ENCODE measurements around the gene NRP2. TPM values are rescaled to one million over a fixed set of nuclear protein-coding genes. Genes with fewer than 3 reads are reported as not detected.

Gene NRP2
- total RNA-seq, 1 donor from 2014 or later, result 137 TPM

DNA sequence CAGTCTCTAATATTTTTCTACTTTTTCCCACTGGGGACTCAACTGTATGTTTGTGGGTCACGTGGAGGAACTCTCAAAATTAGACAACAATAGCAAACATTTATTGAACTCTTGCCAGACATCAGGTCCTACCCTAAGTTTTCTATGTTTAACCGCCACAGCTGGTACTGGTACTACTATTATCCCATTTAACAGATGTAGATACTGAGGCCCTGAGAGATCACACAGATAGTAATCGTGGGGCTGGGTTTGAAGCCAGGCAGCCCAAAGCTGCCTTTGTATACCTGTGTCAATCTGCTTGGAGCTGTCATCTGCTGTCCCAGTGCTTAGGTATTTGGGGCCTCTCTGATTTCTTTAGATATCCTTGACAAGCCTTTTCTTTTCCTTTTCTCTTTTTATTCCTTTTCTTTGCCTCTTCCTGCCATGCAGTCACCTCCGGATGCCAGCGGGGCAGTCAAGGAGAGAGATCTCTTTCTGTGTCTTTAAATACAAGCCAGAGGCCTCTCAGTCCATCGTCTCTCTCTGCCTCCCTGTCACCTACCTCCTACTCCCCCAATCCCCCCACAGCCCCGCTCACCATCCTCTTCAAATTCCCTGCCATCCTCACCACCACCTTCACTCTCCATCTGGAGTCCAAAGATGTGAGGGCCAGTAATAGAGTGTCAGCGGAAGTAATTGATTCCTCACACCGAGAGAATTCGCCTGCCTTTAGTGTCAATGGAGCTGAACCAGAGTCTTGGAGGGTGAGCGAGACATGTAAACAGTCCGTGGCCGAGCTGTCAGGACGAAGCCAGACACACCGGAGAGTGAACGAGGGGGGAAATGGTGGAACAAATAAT is 23.4 kb downstream of the NRP2 start:
- DNase-seq (ENCODE audit: low read depth in 2 of 2), result peak in 1 of 2 donors; percentile 28

DNA sequence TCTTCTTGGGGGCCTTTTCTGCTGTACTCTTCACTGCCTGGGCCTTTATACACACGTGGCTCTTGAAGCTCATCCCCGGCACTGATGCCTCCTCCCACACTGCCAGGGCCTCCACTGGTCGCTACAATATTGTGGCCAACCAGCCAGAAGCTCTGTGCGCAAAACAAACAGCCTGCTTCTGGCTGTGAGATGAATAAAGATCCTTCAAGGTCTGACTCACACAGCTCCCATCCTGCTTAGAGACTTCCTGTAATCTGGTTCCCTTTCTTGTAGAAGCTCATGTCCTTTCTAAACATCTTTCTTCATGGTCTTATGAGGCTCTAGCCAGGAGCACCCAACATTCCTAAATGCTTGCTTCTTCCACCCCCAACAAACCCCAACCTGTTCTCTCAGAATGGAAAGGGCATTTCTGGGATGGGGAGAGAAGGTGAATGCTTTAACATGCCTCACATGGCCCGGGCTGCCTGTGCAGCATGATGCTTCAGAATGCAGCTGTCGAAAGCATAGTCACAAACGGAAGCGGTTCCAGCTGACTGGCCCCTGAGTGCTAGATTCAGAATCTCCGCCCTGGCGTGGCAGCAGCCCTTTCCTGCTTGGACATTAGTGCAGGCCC is 24.6 kb downstream of the NRP2 start:
- DNase-seq (ENCODE audit: low read depth in 2 of 2), result peak; percentile 76 to 96

DNA sequence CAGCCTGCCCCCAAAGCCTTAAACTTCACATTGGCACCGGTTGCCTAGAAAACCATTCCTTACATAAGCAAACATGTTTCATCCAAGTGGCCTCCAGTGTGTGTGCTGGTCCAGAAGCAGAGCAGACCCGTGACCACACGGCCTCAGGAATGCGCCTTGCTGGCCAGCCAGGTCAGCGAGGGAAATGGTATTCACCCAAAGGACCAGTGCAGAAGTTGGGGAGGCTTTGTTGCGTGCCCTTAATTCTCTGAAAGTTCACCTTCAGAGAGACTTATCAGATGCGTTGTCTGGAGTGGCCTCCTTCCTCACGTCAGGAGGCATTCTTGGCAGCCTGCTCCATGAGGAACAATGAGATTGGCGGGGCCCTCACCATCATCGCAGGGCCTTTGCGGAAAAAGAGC is 25.9 kb downstream of the NRP2 start:
- peak in 1 of 2 donors; percentile 94 for DNase-seq (ENCODE audit: low read depth in 2 of 2)

DNA sequence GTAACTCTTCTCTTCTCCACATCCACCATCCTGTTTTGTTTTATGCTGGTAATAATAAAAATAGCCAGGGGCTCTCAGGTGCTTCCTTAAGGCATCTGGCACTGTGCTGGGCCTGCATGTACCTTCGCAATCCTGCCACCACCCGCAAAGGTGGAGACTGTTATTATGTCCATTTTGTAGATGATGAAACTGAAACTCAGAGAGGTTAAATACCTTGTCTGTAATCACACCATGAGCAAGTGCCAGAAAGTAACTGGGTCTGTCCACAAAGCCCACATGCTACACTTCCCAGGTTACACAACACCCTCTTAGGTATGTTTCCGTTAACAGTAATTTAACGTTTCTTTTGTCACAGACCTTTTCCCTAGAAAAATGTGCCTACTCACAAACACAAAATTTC is 27.0 kb downstream of the NRP2 start:
- DNase-seq (ENCODE audit: low read depth in 2 of 2), result no peak

DNA sequence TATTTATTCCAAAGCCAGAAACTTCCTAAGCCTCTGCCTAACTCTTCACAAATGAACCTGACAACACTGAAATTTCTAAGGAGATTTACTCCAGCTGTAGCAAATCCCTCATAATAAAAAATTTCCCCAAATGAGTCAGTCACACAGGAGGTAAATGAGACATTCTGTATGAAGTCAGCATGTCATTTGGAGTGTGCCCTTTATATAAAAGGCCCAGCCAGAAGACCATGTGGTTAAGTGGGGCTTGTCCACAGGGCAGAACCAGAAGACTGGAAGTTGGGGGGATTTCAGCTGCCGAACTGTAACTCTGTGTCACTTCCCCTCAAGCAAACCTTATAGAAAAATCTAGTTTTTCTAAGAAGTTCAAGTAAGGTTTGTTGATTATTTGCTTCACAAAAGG is 30.2 kb downstream of the NRP2 start:
- peak; percentile 41 to 88 for DNase-seq (ENCODE audit: low read depth in 2 of 2)

DNA sequence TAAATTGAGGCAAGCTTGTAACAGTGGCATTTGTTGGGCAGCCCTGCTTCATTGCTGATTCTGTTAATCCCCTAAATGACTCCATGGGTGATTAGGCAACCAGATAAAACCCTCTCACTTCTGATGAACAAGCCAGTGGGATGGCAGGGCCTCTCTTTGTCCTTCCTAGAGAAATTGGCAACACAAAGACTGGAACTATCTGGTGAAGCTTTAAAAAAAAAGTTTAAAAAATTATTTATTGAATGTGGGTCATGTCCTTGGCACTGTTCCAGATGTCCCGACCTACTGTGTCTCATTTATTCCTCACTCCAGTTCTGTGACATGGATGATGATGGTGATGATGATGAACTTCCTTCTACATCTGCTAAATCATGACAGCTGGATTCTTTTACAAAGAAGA is 30.8 kb downstream of the NRP2 start:
- peak; percentile 87 to 91 for DNase-seq (ENCODE audit: low read depth in 2 of 2)

DNA sequence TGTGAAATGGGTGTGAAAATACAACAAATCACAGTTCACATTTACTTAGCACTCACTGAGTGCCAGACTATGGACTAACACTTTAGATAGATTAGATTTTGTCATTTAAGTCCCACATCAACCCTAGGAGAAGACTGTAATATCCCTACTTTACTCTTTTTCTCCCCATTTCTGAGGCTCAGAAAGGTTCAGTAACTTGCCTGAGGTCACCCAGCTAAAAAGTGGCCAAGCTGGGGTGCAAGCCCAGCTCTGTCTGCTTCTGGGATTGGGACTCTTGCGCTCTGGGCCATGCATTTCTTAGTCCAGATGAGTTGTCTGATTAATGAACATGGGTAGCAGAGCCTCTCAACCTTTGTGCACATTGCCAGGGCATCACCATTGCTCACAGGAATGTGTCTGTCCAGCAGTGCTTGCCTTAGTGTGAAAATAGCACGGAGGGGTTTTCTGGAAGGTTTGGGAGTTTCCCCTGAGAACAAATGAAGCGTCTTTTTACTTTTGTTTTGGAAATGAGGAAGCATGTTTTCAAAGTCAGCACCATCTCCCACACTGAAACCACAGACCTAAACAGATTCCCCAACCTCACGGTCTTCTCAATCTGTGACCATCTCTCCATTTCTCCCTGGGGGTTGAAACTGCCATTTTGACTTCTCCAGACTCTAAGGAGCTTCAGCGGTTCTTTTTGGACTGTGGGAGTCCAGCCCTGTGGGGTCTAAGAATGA is 31.9 kb downstream of the NRP2 start:
- peak in 1 of 2 donors; percentile 79 for DNase-seq (ENCODE audit: low read depth in 2 of 2)

DNA sequence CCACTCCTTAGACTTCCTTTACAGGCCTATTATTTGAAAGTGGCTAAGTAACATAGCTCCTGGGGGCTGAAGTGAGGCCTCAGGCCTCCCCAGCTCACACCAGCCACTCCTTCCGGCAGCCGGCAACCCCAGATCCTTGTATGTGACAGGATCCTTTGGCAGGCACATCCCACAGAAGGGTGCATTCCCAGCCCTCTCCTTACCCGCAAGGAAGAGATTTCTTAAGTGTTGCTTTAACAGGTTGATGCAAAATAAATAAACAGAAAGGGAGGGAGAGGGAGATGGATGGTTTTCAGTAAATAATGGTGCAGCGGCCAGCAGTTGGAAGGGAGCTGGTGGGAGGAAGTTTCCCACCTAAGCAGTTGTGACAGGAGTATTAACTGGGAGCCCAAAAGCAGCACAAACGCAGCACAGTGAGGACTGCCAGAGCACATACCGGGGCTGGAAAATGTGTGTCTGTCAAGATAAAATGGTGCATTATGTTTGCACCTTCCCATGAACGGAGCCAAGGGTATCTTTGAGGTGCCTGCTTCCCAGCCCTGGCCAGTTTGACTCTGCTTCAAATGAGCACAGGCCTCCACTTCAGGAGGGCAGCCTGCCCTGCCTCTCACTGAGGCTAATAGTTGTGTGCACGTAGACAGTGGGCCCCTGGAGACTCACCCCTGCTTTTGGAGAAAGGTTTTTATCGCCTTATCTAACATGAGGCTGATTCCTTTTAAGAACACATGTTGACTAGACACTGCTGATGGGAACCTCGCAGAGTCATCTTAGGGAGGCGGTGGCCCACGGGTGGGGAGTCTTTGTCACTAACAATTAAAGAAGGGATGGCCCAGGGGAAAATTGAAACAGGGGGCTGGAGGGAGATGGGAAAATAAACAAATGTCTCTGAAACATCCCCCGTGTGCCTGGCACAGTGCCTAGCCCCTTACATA is 32.8 kb downstream of the NRP2 start:
- no peak for DNase-seq (ENCODE audit: low read depth in 2 of 2)

DNA sequence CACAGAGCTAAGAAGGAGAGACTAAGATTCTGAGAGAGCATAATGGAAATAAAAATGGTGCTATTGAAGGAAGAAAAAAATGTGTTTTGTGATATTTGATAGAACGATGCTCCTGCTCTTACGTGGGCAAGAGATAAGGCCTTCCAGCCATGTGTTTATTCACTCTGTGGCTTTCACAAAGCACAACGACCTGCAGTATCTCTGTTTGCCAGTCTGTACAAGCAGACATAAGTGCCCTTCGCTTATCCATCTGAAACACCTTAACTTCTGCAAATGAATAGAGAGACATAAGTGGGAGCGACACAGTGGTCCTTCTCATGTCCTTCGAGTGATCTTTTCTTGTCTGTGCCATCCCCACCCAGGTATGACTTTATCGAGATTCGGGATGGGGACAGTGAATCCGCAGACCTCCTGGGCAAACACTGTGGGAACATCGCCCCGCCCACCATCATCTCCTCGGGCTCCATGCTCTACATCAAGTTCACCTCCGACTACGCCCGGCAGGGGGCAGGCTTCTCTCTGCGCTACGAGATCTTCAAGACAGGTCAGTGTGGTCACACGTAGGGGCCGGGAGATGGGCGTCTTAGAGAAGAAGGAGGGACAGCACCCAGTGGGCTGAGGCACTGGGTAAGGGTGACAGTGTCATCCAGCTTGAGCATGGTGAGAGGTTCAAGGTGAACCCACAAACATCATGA is 33.7 kb downstream of the NRP2 start:
- DNase-seq (ENCODE audit: low read depth in 2 of 2), result peak; percentile 18 to 31

DNA sequence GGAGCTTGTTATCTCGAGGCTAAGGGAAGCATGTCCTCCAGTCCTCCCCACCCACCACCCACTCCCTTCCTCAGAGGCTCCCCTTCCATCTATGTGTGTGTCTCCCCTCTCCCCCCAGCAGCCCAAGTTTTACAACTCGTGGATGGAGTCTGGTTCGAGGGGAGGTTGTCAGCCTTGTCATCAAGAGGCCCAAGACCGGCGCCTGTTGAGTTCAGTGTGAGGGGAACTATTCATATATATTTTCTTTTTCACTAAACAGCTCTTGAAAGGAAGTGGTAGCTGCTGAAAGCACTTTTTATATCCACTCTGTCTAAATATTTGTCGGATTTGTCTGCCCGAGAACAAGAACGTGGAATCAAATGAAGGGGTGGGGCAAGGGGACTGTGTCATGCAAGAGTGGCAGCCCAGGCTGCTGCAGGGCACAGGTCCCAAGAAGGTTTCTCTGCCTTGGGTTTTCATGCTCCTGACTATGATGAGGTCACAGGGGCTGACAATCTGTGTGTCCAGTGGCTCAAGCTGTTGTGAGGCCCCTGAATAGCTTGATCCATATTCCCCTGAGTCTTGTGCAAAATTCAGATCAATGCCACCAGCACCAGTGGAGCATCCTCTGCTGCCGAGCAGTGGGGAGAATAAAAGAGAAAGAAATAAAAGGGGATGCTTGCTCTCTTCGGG is 35.0 kb downstream of the NRP2 start:
- no peak for DNase-seq (ENCODE audit: low read depth in 2 of 2)

DNA sequence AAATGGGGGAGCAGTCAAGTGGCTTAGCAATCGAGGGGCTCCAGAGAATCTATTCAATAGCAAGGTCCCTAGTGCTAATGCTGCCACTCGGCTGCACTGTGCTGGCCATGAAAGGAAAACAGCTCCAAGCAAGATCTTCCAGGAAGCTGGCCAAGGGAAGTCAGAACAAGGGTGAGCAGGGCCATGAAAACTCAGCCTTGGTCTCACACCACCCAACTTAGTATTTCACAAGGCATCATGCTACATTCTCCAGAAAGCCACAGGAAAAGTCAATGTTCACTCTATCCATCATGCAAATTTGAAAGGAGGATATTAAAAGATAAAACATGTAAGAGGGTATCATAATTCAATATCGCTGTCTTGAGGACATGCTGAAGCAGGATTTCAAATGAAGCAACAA is 35.7 kb downstream of the NRP2 start:
- DNase-seq (ENCODE audit: low read depth in 2 of 2), result no peak

DNA sequence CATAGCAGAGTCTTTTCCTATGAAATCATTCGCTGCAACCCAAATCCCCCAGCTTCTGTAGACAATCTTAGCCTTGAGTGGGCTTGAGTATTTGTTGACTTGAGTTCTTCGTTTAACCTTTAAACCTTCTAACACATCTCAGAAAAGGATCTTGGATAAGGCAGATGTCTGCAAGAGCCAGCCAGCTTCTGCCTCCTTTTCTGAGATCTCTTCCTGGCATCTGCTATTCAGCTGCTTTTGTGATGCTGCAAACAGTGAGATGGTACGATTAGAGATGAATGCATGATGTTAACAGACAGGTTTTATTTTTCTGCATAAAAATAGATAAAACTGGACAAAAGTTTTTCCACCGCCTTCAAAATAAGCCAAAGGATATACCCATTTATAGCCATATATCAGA is 37.5 kb downstream of the NRP2 start:
- DNase-seq (ENCODE audit: low read depth in 2 of 2), result no peak

DNA sequence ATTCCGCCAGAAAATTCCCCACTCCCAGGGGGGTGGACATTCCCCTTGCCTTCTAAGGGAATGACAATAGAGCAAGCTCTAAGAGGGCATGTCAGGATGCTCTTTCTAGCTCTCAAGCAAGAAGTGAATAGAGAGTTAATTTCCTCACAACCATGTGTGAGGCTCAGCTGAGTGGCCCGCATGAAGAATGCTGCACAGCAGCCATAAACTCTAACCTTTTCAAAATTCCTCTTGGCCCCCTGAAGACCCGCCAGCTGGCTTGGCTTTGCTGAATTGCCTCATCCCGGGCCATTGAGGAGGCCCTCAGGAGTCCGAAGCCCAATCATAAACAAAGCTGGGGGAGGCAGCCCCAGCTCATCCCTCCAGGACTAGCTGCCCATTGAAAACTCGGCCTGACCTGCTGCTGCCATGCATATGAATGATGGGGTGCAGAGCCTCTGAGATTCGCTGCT is 38.2 kb downstream of the NRP2 start:
- no peak for DNase-seq (ENCODE audit: low read depth in 2 of 2)

DNA sequence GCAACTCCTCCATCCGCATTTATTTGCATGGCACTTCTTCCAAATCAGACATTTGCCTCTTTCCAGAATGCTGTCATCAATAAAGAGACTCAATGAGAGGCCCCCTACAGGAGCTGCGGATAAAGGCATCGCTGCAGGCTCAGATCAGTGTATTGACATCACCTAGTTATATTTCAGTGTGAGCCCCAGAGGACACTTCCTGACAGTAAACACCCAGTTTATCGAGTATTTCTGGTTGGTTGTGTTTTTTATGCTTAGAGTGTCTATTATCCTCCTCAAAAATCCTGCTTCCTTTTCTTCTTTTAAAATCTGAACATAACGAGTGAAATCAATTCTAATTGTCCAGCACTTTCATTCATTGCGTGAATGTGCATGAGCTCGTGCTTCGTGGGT is 38.8 kb downstream of the NRP2 start:
- DNase-seq (ENCODE audit: low read depth in 2 of 2), result peak; percentile 32 to 35

DNA sequence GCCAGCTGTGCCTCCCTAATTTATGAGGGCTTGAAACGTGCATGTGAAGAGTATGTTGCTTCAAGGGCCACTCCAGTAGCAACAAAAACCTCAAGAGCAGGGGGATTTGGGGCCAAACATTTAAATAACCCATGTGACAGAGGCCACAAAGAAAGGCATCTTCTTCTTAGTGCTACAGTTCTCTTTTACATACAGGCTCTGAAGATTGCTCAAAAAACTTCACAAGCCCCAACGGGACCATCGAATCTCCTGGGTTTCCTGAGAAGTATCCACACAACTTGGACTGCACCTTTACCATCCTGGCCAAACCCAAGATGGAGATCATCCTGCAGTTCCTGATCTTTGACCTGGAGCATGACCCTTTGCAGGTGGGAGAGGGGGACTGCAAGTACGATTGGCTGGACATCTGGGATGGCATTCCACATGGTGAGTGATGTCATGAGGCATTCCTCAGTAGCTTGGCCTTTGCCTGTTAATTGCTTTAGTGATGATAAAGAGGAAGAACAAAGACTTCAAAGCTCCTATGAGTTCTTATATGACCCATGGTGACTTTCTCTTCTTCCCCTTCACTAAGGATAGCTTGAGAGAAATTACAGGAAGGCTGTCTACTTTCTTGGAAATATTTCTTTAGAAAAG is 40.1 kb downstream of the NRP2 start:
- DNase-seq (ENCODE audit: low read depth in 2 of 2), result no peak

DNA sequence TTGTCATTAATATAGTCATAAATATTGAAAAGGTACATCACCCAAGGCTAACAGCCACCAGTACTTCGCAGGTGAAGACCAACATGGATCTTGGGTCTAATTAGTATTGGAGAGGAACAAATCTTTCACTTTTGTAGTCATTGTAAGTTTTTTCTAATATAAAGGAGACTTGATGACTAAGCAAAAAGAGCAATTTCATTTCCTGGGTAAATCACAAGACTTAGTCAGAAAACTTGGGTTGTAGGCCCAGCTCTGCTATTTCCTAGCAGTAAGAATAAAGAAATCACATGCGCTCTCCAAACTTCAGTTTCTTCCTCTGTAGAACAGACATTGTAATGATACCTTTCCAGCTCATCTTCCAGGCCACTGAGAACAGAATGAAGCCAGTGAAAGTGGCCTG is 40.9 kb downstream of the NRP2 start:
- DNase-seq (ENCODE audit: low read depth in 2 of 2), result peak in 1 of 2 donors; percentile 42

DNA sequence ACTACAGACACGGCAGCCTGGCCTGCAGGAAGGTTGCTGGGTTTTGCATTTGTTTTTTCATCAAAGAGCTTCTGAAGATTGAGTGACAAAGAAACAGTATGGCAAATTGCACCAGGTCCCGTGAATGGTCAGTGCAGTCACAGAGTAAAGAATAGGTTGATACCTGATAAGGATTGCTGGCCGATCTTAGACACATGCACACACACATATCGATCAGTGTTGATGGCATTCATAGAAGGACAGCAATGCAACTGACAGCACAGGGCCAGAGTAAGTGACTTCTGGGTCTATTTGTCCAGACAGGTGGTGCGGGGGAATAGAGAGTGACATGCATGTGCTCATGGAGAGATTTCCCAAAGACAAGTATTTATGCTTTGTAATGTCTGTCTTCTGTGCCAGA is 42.8 kb downstream of the NRP2 start:
- no peak for DNase-seq (ENCODE audit: low read depth in 2 of 2)

DNA sequence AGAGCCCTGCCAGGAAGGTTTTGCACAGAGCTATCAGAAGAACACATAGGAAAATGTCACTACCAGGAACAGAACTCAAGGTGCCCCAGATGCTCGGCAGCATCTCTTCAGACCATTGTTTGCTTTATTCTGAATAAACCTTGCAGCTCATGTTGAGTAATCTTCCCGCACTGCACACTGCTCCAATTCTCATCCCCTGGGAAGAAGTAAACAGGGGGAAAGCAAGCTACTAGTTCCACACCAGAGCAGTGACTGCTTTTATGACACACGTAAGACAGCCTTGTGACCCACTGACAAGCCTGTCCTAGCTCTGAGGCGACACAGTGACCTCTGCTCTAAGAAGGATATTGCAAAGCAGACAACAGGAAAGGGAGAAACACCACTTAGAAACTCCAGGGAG is 44.2 kb downstream of the NRP2 start:
- no peak for DNase-seq (ENCODE audit: low read depth in 2 of 2)

DNA sequence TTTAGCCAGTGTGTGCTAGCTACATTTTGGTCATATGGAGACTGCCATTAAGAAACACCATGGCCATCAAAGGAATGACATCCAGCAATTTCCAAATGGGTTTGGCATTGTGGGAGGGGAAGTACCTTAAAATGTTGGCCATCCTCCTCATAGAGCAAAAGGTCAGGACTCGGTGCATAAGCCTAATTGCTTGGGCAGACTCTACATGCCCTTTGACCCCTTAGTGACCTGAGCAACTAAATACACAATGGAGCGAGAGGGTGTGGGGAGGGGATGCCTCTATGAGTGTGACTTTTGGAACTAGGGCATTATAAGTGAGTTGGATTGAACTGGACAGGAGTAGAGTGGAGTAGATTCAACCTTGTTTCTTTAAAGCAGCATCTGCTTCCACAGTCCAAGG is 44.9 kb downstream of the NRP2 start:
- no peak for DNase-seq (ENCODE audit: low read depth in 2 of 2)

DNA sequence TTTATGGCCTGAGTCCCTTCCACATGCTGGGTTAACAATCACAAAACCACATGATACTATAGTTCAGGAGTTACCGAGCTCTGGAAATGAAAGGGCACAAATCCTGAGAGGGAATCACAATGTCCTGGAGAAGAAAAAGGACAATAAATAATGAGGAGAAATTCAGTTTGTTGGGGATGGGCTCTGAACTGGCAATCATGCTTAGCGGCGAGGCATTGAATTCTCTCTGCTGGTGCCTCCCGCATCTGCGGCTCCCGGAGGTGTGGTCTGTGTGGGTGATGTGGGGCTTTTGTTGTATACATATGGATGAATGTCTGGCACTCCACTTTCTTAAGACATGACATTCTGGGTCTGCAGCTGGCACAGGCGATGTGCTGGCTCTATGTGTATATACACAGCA is 46.1 kb downstream of the NRP2 start:
- no peak for DNase-seq (ENCODE audit: low read depth in 2 of 2)
